Measurements from ENCODE around the gene CBX7.

CBX7 gene

GRCh38 chr22:39108487-39108886 is 44.0 kb downstream of the CBX7 start:
- TF ChIP-seq EP300 (IDR thresholded peaks at IDR 0.05; ENCODE audit: borderline replicate concordance): no peak
- no peak for TF ChIP-seq REST (IDR thresholded peaks at IDR 0.05; ENCODE audit: low read depth)
- no peak for TF ChIP-seq TCF12 (IDR thresholded peaks at IDR 0.05; ENCODE audit: low read depth)
- TF ChIP-seq FOXM1 (IDR thresholded peaks at IDR 0.05; ENCODE audit: borderline replicate concordance, low read depth): no peak
- TF ChIP-seq USF1 (IDR thresholded peaks at IDR 0.05): no peak
- TF ChIP-seq TAF1 (IDR thresholded peaks at IDR 0.05; ENCODE audit: low read depth): no peak
- no peak for TF ChIP-seq YY1 (IDR thresholded peaks at IDR 0.05; ENCODE audit: low read depth)
- no peak for TF ChIP-seq NFIC (IDR thresholded peaks at IDR 0.05)
- TF ChIP-seq ZBTB7A (IDR thresholded peaks at IDR 0.05; ENCODE audit: low read depth): no peak
- TF ChIP-seq CREB1 (IDR thresholded peaks at IDR 0.05; ENCODE audit: low read depth): no peak
- TF ChIP-seq CEBPB (IDR thresholded peaks at IDR 0.05): no peak
- TF ChIP-seq TEAD4 (IDR thresholded peaks at IDR 0.05): no peak
- no peak for TF ChIP-seq EGR1 (IDR thresholded peaks at IDR 0.05)
- no peak for TF ChIP-seq MAX (IDR thresholded peaks at IDR 0.05)
- no peak for TF ChIP-seq RAD21 (IDR thresholded peaks at IDR 0.05; ENCODE audit: low read depth)

- TF ChIP-seq CEBPB (IDR thresholded peaks at IDR 0.05) (no peak), YY1 (IDR thresholded peaks at IDR 0.05; ENCODE audit: low read depth) (no peak), NFIC (IDR thresholded peaks at IDR 0.05) (no peak), USF1 (IDR thresholded peaks at IDR 0.05) (no peak)
These were observed 46.2 kb downstream of the CBX7 start for GRCh38 chr22:39106326-39106725.

- no peak for TF ChIP-seq MAX (IDR thresholded peaks at IDR 0.05)
These were observed 49.0 kb downstream of the CBX7 start for GRCh38 chr22:39103431-39103830.

GRCh38 chr22:39101226-39101625 is 51.3 kb downstream of the CBX7 start:
- no peak for TF ChIP-seq REST (IDR thresholded peaks at IDR 0.05; ENCODE audit: low read depth)
- TF ChIP-seq RAD21 (IDR thresholded peaks at IDR 0.05; ENCODE audit: low read depth): no peak
- TF ChIP-seq CEBPB (IDR thresholded peaks at IDR 0.05): no peak
- no peak for TF ChIP-seq YY1 (IDR thresholded peaks at IDR 0.05; ENCODE audit: low read depth)
- TF ChIP-seq EP300 (IDR thresholded peaks at IDR 0.05; ENCODE audit: borderline replicate concordance): no peak
- TF ChIP-seq TEAD4 (IDR thresholded peaks at IDR 0.05): no peak
- no peak for TF ChIP-seq MAX (IDR thresholded peaks at IDR 0.05)
- TF ChIP-seq EGR1 (IDR thresholded peaks at IDR 0.05): no peak
- TF ChIP-seq TCF12 (IDR thresholded peaks at IDR 0.05; ENCODE audit: low read depth): no peak
- TF ChIP-seq USF1 (IDR thresholded peaks at IDR 0.05): no peak
- no peak for TF ChIP-seq ZBTB7A (IDR thresholded peaks at IDR 0.05; ENCODE audit: low read depth)
- TF ChIP-seq NFIC (IDR thresholded peaks at IDR 0.05): no peak
- TF ChIP-seq CREB1 (IDR thresholded peaks at IDR 0.05; ENCODE audit: low read depth): no peak

GRCh38 chr22:39098576-39098975 is 53.9 kb downstream of the CBX7 start:
- TF ChIP-seq REST (IDR thresholded peaks at IDR 0.05; ENCODE audit: low read depth): no peak
- TF ChIP-seq TCF12 (IDR thresholded peaks at IDR 0.05; ENCODE audit: low read depth): no peak
- TF ChIP-seq NFIC (IDR thresholded peaks at IDR 0.05): no peak
- TF ChIP-seq CEBPB (IDR thresholded peaks at IDR 0.05): no peak
- no peak for TF ChIP-seq CREB1 (IDR thresholded peaks at IDR 0.05; ENCODE audit: low read depth)
- TF ChIP-seq ZBTB7A (IDR thresholded peaks at IDR 0.05; ENCODE audit: low read depth): no peak
- TF ChIP-seq TAF1 (IDR thresholded peaks at IDR 0.05; ENCODE audit: low read depth): no peak
- TF ChIP-seq FOXM1 (IDR thresholded peaks at IDR 0.05; ENCODE audit: borderline replicate concordance, low read depth): no peak
- TF ChIP-seq EGR1 (IDR thresholded peaks at IDR 0.05): no peak
- no peak for TF ChIP-seq USF1 (IDR thresholded peaks at IDR 0.05)

Measured in Ishikawa (cell line).